Measurements from ENCODE around the gene FAM107B. TPM values are rescaled to one million over a fixed set of nuclear protein-coding genes. Genes with fewer than 3 reads are reported as not detected.
A peak's percentile ranks its signal among the peaks of the same experiment; 100 is the strongest.

The FAM107B gene
- total RNA-seq, 1 donor from 2014 or later = 86.2 TPM

GRCh38 chr10:14652067-14652466 is 122.6 kb downstream of the FAM107B start:
- no peak for TF ChIP-seq CTCF (IDR thresholded peaks at IDR 0.05)
- Histone ChIP-seq H3K4me1 (peaks cover 32% of the 10 kb centered on the region), H3K27ac (no peak overlapping the region), H3K4me3 (no peak overlapping the region), H3K9me3 (no peaks in the 10 kb centered on the region), H3K36me3 (no peaks in the 10 kb centered on the region), H3K27me3 (no peaks in the 10 kb centered on the region)
- intact Hi-C loops (cut with DNase I) = no loop called here
- no peak for DNase-seq
- no peak for ATAC-seq

- Histone ChIP-seq H3K9me3 (no peaks in the 10 kb centered on the region), H3K27me3 (no peaks in the 10 kb centered on the region), H3K4me3 (no peak overlapping the region), H3K27ac (no peak overlapping the region), H3K4me1 (peaks cover 32% of the 10 kb centered on the region), H3K36me3 (no peaks in the 10 kb centered on the region)
- DNase-seq = no peak
- intact Hi-C loops (cut with DNase I) = no loop called here
- TF ChIP-seq CTCF (IDR thresholded peaks at IDR 0.05) = no peak
- no peak for ATAC-seq
These were observed 125.0 kb downstream of the FAM107B start for GRCh38 chr10:14649739-14650138.

- Histone ChIP-seq H3K4me1 (peaks cover 28% of the 10 kb centered on the region), H3K9me3 (no peaks in the 10 kb centered on the region), H3K36me3 (no peaks in the 10 kb centered on the region), H3K27ac (peak overlapping the region; percentile 80), H3K4me3 (no peak overlapping the region), H3K27me3 (no peaks in the 10 kb centered on the region)
- ATAC-seq (no peak), DNase-seq (no peak)
- TF ChIP-seq CTCF (IDR thresholded peaks at IDR 0.05) = no peak
- intact Hi-C loops (cut with DNase I) = no loop called here
These were observed 125.8 kb downstream of the FAM107B start for GRCh38 chr10:14648946-14649345.

- TF ChIP-seq CTCF (IDR thresholded peaks at IDR 0.05) = no peak
These were observed 126.5 kb downstream of the FAM107B start for GRCh38 chr10:14648005-14648765.

GRCh38 chr10:14645239-14645960 is 129.3 kb downstream of the FAM107B start:
- intact Hi-C loops (cut with DNase I) = no loop called here
- Histone ChIP-seq H3K36me3 (no peaks in the 10 kb centered on the region), H3K4me1 (peaks cover 16% of the 10 kb centered on the region), H3K9me3 (no peaks in the 10 kb centered on the region), H3K4me3 (no peak overlapping the region), H3K27me3 (no peaks in the 10 kb centered on the region), H3K27ac (no peak overlapping the region)
- DNase-seq (no peak), ATAC-seq (no peak)
- no peak for TF ChIP-seq CTCF (IDR thresholded peaks at IDR 0.05)

More at GRCh38 chr10:14648005-14648765, 126.5 kb downstream of the FAM107B start:
- H3K4me1 ChIP-seq = peaks cover 20% of the 10 kb centered on the region
- no peaks in the 10 kb centered on the region for H3K36me3 ChIP-seq
- H3K27me3 ChIP-seq = no peaks in the 10 kb centered on the region
- H3K27ac ChIP-seq = peak overlapping the region; percentile 80
- DNase-seq (peak; percentile 63), ATAC-seq (peak; percentile 94)
- H3K4me3 ChIP-seq = peak overlapping the region; percentile 14
- intact Hi-C loops (cut with DNase I) = no loop called here
- H3K9me3 ChIP-seq = no peaks in the 10 kb centered on the region
